Measurements from ENCODE around the gene CARMIL3. TPM values are rescaled to one million over a fixed set of nuclear protein-coding genes. Genes with fewer than 3 reads are reported as not detected.
A peak's percentile ranks its signal among the peaks of the same experiment; 100 is the strongest.
"Not testable (repeated sequence)": the region's sequence is repeated elsewhere in the genome, so short reads cannot be mapped to it uniquely, and the experiment has no call there.

The CARMIL3 gene
- total and polyA plus RNA-seq, 2 of the 4 experiments (the other 2 are of a cell fraction), result under 0.01 TPM; not detected in 1

DNA sequence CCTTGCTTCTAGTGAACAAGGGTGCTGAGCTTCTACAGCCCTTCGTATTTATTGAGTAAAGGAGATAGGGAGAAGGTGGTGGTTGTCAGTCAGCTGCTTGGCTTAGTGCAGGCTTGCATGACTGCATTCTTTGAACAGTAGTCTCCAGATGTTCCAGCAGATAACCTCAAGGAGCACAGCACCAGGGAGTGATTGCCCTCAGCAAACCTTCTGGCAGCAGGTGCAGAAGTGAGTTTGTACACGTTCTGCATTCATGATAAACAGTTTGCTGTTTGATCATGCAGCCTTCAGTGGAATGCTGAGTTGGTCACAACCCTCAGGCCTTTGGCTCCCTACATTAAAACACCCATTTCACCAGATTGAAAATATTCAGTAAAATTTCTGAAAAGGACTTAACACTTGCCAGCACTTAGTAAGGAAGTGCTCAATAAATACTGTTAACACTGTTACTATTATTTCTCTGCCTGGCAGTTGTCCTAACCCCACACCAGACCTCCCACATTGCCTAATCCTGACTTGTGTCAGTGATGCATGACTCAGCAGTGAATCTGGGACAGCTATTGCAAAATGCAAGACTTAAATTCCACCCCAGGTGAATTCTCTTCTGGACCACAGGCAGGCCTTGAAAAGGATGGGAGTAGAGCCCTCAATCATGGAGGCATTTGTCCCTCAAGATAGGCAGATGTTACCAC, 18.9 kb upstream of the CARMIL3 start:
- no peaks in the 10 kb centered on the region for H3K27me3 ChIP-seq (ENCODE audit: control insufficient read depth, insufficient read depth, low read length)
- H3K4me1 ChIP-seq (ENCODE audit: control insufficient read depth, insufficient read depth, low read length), result no peaks in the 10 kb centered on the region
- H3K9ac ChIP-seq (ENCODE audit: low read depth, low read length), result no peak overlapping the region
- H3K23ac ChIP-seq (ENCODE audit: low read depth, low read length), result no peak overlapping the region
- H3K14ac ChIP-seq (replicated peaks; ENCODE audit: low read depth, low read length), result no peak overlapping the region
- H2AFZ ChIP-seq (replicated peaks; ENCODE audit: low read length, poor library complexity), result no peak overlapping the region
- dilution Hi-C loops (cut with HindIII; ENCODE audit: low sequenced_read_pairs, unreplicated experiment), result no loop called here
- intact Hi-C loops (cut with micrococcal nuclease), result loop anchor here (5.0 kb wide), 1 partner anchor 46 kb away; the partner anchor contains the start of gene DHRS4L2
- H2BK15ac ChIP-seq (ENCODE audit: low read depth, low read length), result no peak overlapping the region
- in situ Hi-C loops (cut with MboI; ENCODE audit: low sequenced_read_pairs), result loop anchor here (10.0 kb wide), 1 partner anchor 48 kb away; the partner anchor contains the start of gene DHRS4L2
- H3K4me2 ChIP-seq (ENCODE audit: low read depth, low read length), result no peak overlapping the region
- no TSS peak for BruUV-seq (replicated peaks)
- no peaks in the 10 kb centered on the region for H4K20me1 ChIP-seq (ENCODE audit: insufficient read depth, low read length)
- H3K18ac ChIP-seq (ENCODE audit: low read depth, low read length), result no peak overlapping the region
- H4K5ac ChIP-seq (ENCODE audit: low read depth, low read length), result no peak overlapping the region
- no peak overlapping the region for H2BK5ac ChIP-seq (ENCODE audit: low read depth, low read length, poor library complexity, severe bottlenecking)
- no peak overlapping the region for H2AK9ac ChIP-seq (replicated peaks; ENCODE audit: low read depth, low read length, poor library complexity)
- POLR2A ChIA-PET (ENCODE audit: unreplicated experiment), result no interaction called here
- CTCF ChIA-PET, result no interaction called here
- no peak overlapping the region for H2AK5ac ChIP-seq (ENCODE audit: low read depth, low read length)
- no peak overlapping the region for H3K56ac ChIP-seq (ENCODE audit: extremely low read depth, insufficient read depth, low read length)
- TF ChIP-seq MXI1 (IDR thresholded peaks at IDR 0.05; ENCODE audit: borderline replicate concordance, low read depth, low read length), result no peak
- TF ChIP-seq CEBPB (IDR thresholded peaks at IDR 0.05; ENCODE audit: low read depth, low read length), result peak; percentile 92
- TF ChIP-seq NFE2L2 (IDR thresholded peaks at IDR 0.05; ENCODE audit: low read depth, low read length), result peak; percentile 87
- peak; percentile 10; the same call in 1 of the 2 replicates for TF ChIP-seq MAFK (IDR thresholded peaks at IDR 0.05; ENCODE audit: low read depth, low read length)
- TF ChIP-seq BHLHE40 (IDR thresholded peaks at IDR 0.05; ENCODE audit: low read depth, low read length), result no peak
- no peak for TF ChIP-seq POLR2A (IDR thresholded peaks at IDR 0.05; ENCODE audit: low read depth, low read length)
- peak; percentile 59; the same call in 1 of the 2 replicates for TF ChIP-seq FOS (IDR thresholded peaks at IDR 0.05; ENCODE audit: low read depth, low read length)
- DNase-seq (peak; percentile 79), ATAC-seq (ENCODE audit: low read depth) (no peak)
- no peak overlapping the region for H3K4me3 ChIP-seq (ENCODE audit: insufficient read depth, low read depth, low read length)
- H3K9me1 ChIP-seq (ENCODE audit: insufficient read depth, low read length), result no peaks in the 10 kb centered on the region
- WGBS, 2 experiments (ENCODE audit: extremely low coverage in 2 of 2, insufficient read length in 1 of 2), result 50% methylated on average over 1 of the region's 2 CpGs; no CpG with 5 or more reads in 1 of the 2 experiments
- no peaks in the 10 kb centered on the region for H3K36me3 ChIP-seq (ENCODE audit: control insufficient read depth, insufficient read depth, low read length)
- H2BK120ac ChIP-seq (ENCODE audit: low read depth, low read length), result no peak overlapping the region
- no peak overlapping the region for H2BK20ac ChIP-seq (ENCODE audit: low read depth, low read length)
- H3K79me1 ChIP-seq (ENCODE audit: low read depth in 1 of 2, low read length in 2 of 2), result no peaks in the 10 kb centered on the region
- no peak overlapping the region for H3K4ac ChIP-seq (ENCODE audit: low read depth, low read length)
- peaks cover 3% of the 10 kb centered on the region; the same call in 1 of the 2 replicates for H3K9me3 ChIP-seq (ENCODE audit: control insufficient read depth, insufficient read depth, low read length)
- no peak overlapping the region for H4K8ac ChIP-seq (ENCODE audit: low read depth in 2 of 2, low read length in 2 of 2)
- H4K91ac ChIP-seq (ENCODE audit: insufficient read depth, low read depth, low read length), result no peak overlapping the region
- no peak overlapping the region for H3K27ac ChIP-seq (ENCODE audit: insufficient read depth, low read length)

- intact Hi-C loops (cut with micrococcal nuclease) (loop anchor here (1.0 kb wide), 1 partner anchor 21 kb away; no protein-coding TSS in a partner anchor), in situ Hi-C loops (cut with MboI; ENCODE audit: low sequenced_read_pairs) (loop anchor here (10.0 kb wide), 1 partner anchor 51 kb away; the partner anchor contains the start of gene DHRS4L2)
- H3K36me3 ChIP-seq (ENCODE audit: control insufficient read depth, insufficient read depth, low read length); H3K27me3 ChIP-seq (ENCODE audit: control insufficient read depth, insufficient read depth, low read length); H2BK120ac ChIP-seq (ENCODE audit: low read depth, low read length); H4K91ac ChIP-seq (ENCODE audit: insufficient read depth, low read depth, low read length); H3K23ac ChIP-seq (ENCODE audit: low read depth, low read length); H3K4ac ChIP-seq (ENCODE audit: low read depth, low read length); H4K20me1 ChIP-seq (ENCODE audit: insufficient read depth, low read length); H2AK9ac ChIP-seq (replicated peaks; ENCODE audit: low read depth, low read length, poor library complexity); H3K27ac ChIP-seq (ENCODE audit: insufficient read depth, low read length); H3K79me1 ChIP-seq (ENCODE audit: low read depth in 1 of 2, low read length in 2 of 2); DNase-seq; H3K14ac ChIP-seq (replicated peaks; ENCODE audit: low read depth, low read length); dilution Hi-C loops (cut with HindIII; ENCODE audit: low sequenced_read_pairs, unreplicated experiment); H3K9ac ChIP-seq (ENCODE audit: low read depth, low read length); H2AK5ac ChIP-seq (ENCODE audit: low read depth, low read length); H4K8ac ChIP-seq (ENCODE audit: low read depth in 2 of 2, low read length in 2 of 2); H3K4me1 ChIP-seq (ENCODE audit: control insufficient read depth, insufficient read depth, low read length); H4K5ac ChIP-seq (ENCODE audit: low read depth, low read length); H3K4me2 ChIP-seq (ENCODE audit: low read depth, low read length); BruUV-seq (replicated peaks); H2BK5ac ChIP-seq (ENCODE audit: low read depth, low read length, poor library complexity, severe bottlenecking); H2BK15ac ChIP-seq (ENCODE audit: low read depth, low read length); H3K9me1 ChIP-seq (ENCODE audit: insufficient read depth, low read length); H2BK20ac ChIP-seq (ENCODE audit: low read depth, low read length); H3K18ac ChIP-seq (ENCODE audit: low read depth, low read length); H3K9me3 ChIP-seq (ENCODE audit: control insufficient read depth, insufficient read depth, low read length); H3K56ac ChIP-seq (ENCODE audit: extremely low read depth, insufficient read depth, low read length): not testable (repeated sequence)
- no CpG with 5 or more reads among the region's 4 CpGs for WGBS, 2 experiments (ENCODE audit: extremely low coverage in 2 of 2, insufficient read length in 1 of 2)
- Histone ChIP-seq H2AFZ (replicated peaks; ENCODE audit: low read length, poor library complexity) (peak overlapping the region; percentile 87), H3K4me3 (ENCODE audit: insufficient read depth, low read depth, low read length) (peak overlapping the region; percentile 25; the same call in 1 of the 2 replicates)
- ATAC-seq (ENCODE audit: low read depth), result 0 out of 2 replicates have a peak, but pooled peaks have one; percentile 3
- CTCF ChIA-PET, result interaction anchor here (0.9 to 1.0 kb wide), 2 partner anchors 59 to 125 kb away, joined by 3 to 4 read pairs; no protein-coding TSS in a partner anchor
- POLR2A ChIA-PET (ENCODE audit: unreplicated experiment), result interaction anchor here (0.6 kb wide), 1 partner anchor 825 kb away, joined by 4 read pairs; no protein-coding TSS in a partner anchor
Measured at GRCh38 chr14:24035769-24036168, 16.0 kb upstream of the CARMIL3 start.

Measured in IMR-90 (cell line).